IPS DF 19.7 (cell line): ENCODE results near the gene TRAF3IP1.
"Not testable (repeated sequence)": the region's sequence is repeated elsewhere in the genome, so short reads cannot be mapped to it uniquely, and the experiment has no call there.

Experiments
- DNase-seq: peaks from one replicate; pipeline ENCODE4 v3.0.0-alpha.2; 2013; ENCODE audit warnings: low read depth, low spot score

The TRAF3IP1 gene

GRCh38 chr2:238308177-238308576, 12.1 kb upstream of the TRAF3IP1 start:
- DNase-seq, result no peak

- not testable (repeated sequence) for DNase-seq
Observed at GRCh38 chr2:238310721-238311120, 9.6 kb upstream of the TRAF3IP1 start.

GRCh38 chr2:238313289-238313990, 6.9 kb upstream of the TRAF3IP1 start:
- no peak for DNase-seq

GRCh38 chr2:238313991-238314350, 6.3 kb upstream of the TRAF3IP1 start:
- DNase-seq, result no peak

GRCh38 chr2:238314576-238314975, 5.7 kb upstream of the TRAF3IP1 start:
- DNase-seq, result no peak

- DNase-seq, result no peak
Observed at GRCh38 chr2:238315031-238315595, 5.2 kb upstream of the TRAF3IP1 start.

GRCh38 chr2:238320648-238321281, 447 bp downstream of the TRAF3IP1 start:
- no peak for DNase-seq

- no peak for DNase-seq
Observed at GRCh38 chr2:238321467-238321866, 1.1 kb downstream of the TRAF3IP1 start.

- DNase-seq, result no peak
Observed at GRCh38 chr2:238322001-238322411, 1.7 kb downstream of the TRAF3IP1 start.

- not testable (repeated sequence) for DNase-seq
Observed at GRCh38 chr2:238324248-238324647, 3.9 kb downstream of the TRAF3IP1 start.

GRCh38 chr2:238325694-238326093, 5.4 kb downstream of the TRAF3IP1 start:
- no peak for DNase-seq

GRCh38 chr2:238326801-238327365, 6.6 kb downstream of the TRAF3IP1 start:
- DNase-seq, result no peak

GRCh38 chr2:238327751-238328150, 7.4 kb downstream of the TRAF3IP1 start:
- no peak for DNase-seq

- no peak for DNase-seq
Observed at GRCh38 chr2:238330391-238330790, 10.1 kb downstream of the TRAF3IP1 start.

GRCh38 chr2:238331916-238332315, 11.6 kb downstream of the TRAF3IP1 start:
- DNase-seq, result no peak

GRCh38 chr2:238334885-238335284, 14.6 kb downstream of the TRAF3IP1 start:
- no peak for DNase-seq

- DNase-seq, result not testable (repeated sequence)
Observed at GRCh38 chr2:238335591-238335990, 15.3 kb downstream of the TRAF3IP1 start.

- no peak for DNase-seq
Observed at GRCh38 chr2:238336151-238336550, 15.8 kb downstream of the TRAF3IP1 start.

GRCh38 chr2:238336793-238337444, 16.6 kb downstream of the TRAF3IP1 start:
- no peak for DNase-seq

- DNase-seq, result no peak
Observed at GRCh38 chr2:238337846-238338245, 17.5 kb downstream of the TRAF3IP1 start.

GRCh38 chr2:238338710-238339394, 18.5 kb downstream of the TRAF3IP1 start:
- no peak for DNase-seq

- DNase-seq, result no peak
Observed at GRCh38 chr2:238339395-238339780, 19.1 kb downstream of the TRAF3IP1 start.
